Measurements from ENCODE around the gene RENBP. TPM values are rescaled to one million over a fixed set of nuclear protein-coding genes. Genes with fewer than 3 reads are reported as not detected.

The RENBP gene
- total RNA-seq: 7.6 and 8.9 TPM in 2 replicates

GRCh38 chrX:153944140-153944799 is at the start of gene RENBP:
RENBP (minus strand) TSS chrX:153944643; CDS start chrX:153944610, 33 bp downstream.

GRCh38 chrX:153972368-153973126 is 28.1 kb upstream of the RENBP start, which contains the start of gene TMEM187:
TMEM187 (plus strand) TSS chrX:153972754; CDS start chrX:153982063, 9,309 bp downstream.

GRCh38 chrX:153971450-153972367 is 27.3 kb upstream of the RENBP start, which contains the start of gene HCFC1:
HCFC1 (minus strand) TSS chrX:153971818; CDS start chrX:153970840, 978 bp downstream.

GRCh38 chrX:153934762-153935325 is 9.6 kb downstream of the RENBP start, which contains the start of gene NAA10:
NAA10 (minus strand) TSS chrX:153935037; CDS start chrX:153934904, 133 bp downstream.

GRCh38 chrX:153925739-153926551 is 18.5 kb downstream of the RENBP start, which contains the start of gene ARHGAP4:
ARHGAP4 (minus strand) TSS chrX:153926264; CDS start chrX:153926202, 62 bp downstream.

GRCh38 chrX:153903991-153904957 is 40.2 kb downstream of the RENBP start, which contains the start of gene AVPR2:
AVPR2 (plus strand) TSS chrX:153904673; CDS start chrX:153905146, 473 bp downstream.

GRCh38 chrX:153885968-153886903 is 58.2 kb downstream of the RENBP start, which contains the start of gene L1CAM:
L1CAM (minus strand) TSS chrX:153886173; CDS start chrX:153875836, 10,337 bp downstream.

Other genes with a start within 250 kb of the RENBP start
- 168 and 187 TPM in 2 replicates for gene BCAP31, start 220.3 kb downstream of the RENBP start, total RNA-seq
- gene ABCD1, start 219.8 kb downstream of the RENBP start, total RNA-seq: 19.7 and 28.3 TPM in 2 replicates
- gene PLXNB3, start 180.4 kb downstream of the RENBP start, total RNA-seq: 15.2 and 19.4 TPM in 2 replicates
- gene SRPK3, start 163.6 kb downstream of the RENBP start, total RNA-seq: 0.91 and 3.6 TPM in 2 replicates
- 51.0 and 63.9 TPM in 2 replicates for gene IDH3G, start 150.3 kb downstream of the RENBP start, total RNA-seq
- 103 and 105 TPM in 2 replicates for gene SSR4, start 150.0 kb downstream of the RENBP start, total RNA-seq
- 0.07 and 0.33 TPM in 2 replicates for gene PDZD4, start 114.1 kb downstream of the RENBP start, total RNA-seq
- 4.6 and 6.7 TPM in 2 replicates for gene L1CAM, start 58.5 kb downstream of the RENBP start, total RNA-seq
- gene AVPR2, start 40.0 kb downstream of the RENBP start, total RNA-seq: not detected in 2 replicates
- gene ARHGAP4, start 18.4 kb downstream of the RENBP start, total RNA-seq: 0.39 and 1.4 TPM in 2 replicates
- gene NAA10, start 9.6 kb downstream of the RENBP start, total RNA-seq: 41.8 and 55.3 TPM in 2 replicates
- gene HCFC1, start 27.2 kb upstream of the RENBP start, total RNA-seq: 22.7 and 26.2 TPM in 2 replicates
- gene TMEM187, start 28.1 kb upstream of the RENBP start, total RNA-seq: 6.5 and 8.5 TPM in 2 replicates
- 60.3 and 110 TPM in 2 replicates for gene IRAK1, start 75.3 kb upstream of the RENBP start, total RNA-seq
- gene MECP2, start 153.1 kb upstream of the RENBP start, total RNA-seq: 25.0 and 25.8 TPM in 2 replicates
- not detected in 2 replicates for gene OPN1LW, start 199.6 kb upstream of the RENBP start, total RNA-seq
- not detected in 2 replicates for gene OPN1MW, start 238.0 kb upstream of the RENBP start, total RNA-seq